Measurements from ENCODE around the gene ODF2. TPM values are rescaled to one million over a fixed set of nuclear protein-coding genes. Genes with fewer than 3 reads are reported as not detected.

The ODF2 gene
- total and polyA plus RNA-seq, 7 donors = 6.7 to 20.5 (median 9.6) TPM

GRCh38 chr9:128523199-128523925 lies 67.6 kb downstream of the ODF2 start:
- ATAC-seq (no peak), DNase-seq (peak in 1 of 2 donors; percentile 62)
- peaks cover 7 to 90% of the 10 kb centered on the region in 2 donors for H3K36me3 ChIP-seq (ENCODE audit: insufficient read depth in 1 of 2, low read depth in 1 of 2)
- H3K9me3 ChIP-seq = no peaks in the 10 kb centered on the region
- no peak overlapping the region for H3K27ac ChIP-seq
- intact Hi-C loops (cut with DNase I) = no loop called here
- no peak overlapping the region for H3K4me3 ChIP-seq
- WGBS, 3 donors = 28 to 42% (median 41%) methylated on average over 13 of the region's 13 CpGs
- no peaks in the 10 kb centered on the region for H3K27me3 ChIP-seq (ENCODE audit: insufficient read depth in 3 of 3, low read length in 2 of 3)
- no peaks in the 10 kb centered on the region for H3K4me1 ChIP-seq
- no peak for TF ChIP-seq CTCF (IDR thresholded peaks at IDR 0.05)

DNA sequence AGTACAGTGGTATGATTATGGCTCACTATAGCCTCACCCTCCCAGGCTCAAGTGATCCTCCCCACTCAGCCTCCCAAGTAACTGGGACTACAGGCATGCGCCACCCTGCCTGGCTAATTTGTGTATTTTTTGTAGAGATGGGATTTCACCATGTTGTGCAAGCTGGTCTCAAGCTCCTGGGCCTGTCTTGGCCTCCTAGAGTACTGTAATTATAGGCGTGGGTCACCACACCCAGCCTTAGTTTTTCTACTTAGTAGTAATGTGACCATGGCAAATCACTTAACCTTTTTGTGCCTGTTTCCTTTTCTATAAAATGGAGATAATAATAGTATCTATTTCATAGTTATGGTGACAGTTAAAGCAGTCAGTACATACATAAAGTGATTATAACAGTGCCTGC lies 70.9 kb downstream of the ODF2 start:
- Histone ChIP-seq H3K27ac (no peak overlapping the region), H3K4me3 (no peak overlapping the region), H3K9me3 (no peaks in the 10 kb centered on the region), H3K27me3 (ENCODE audit: insufficient read depth in 3 of 3, low read length in 2 of 3) (no peaks in the 10 kb centered on the region), H3K4me1 (no peaks in the 10 kb centered on the region), H3K36me3 (ENCODE audit: insufficient read depth in 1 of 2, low read depth in 1 of 2) (peaks cover 12 to 95% of the 10 kb centered on the region in 2 donors)
- 80 to 94% (median 93%) methylated on average over 2 of the region's 2 CpGs for WGBS, 3 donors
- ATAC-seq (no peak), DNase-seq (no peak)
- no peak for TF ChIP-seq CTCF (IDR thresholded peaks at IDR 0.05)
- intact Hi-C loops (cut with DNase I) = no loop called here

GRCh38 chr9:128528445-128529160 lies 72.8 kb downstream of the ODF2 start:
- no peaks in the 10 kb centered on the region for H3K4me1 ChIP-seq
- WGBS, 3 donors = 89 to 93% (median 92%) methylated on average over 15 of the region's 15 CpGs
- no peaks in the 10 kb centered on the region for H3K27me3 ChIP-seq (ENCODE audit: insufficient read depth in 3 of 3, low read length in 2 of 3)
- H3K27ac ChIP-seq = no peak overlapping the region
- H3K4me3 ChIP-seq = no peak overlapping the region
- peaks cover 12 to 99% of the 10 kb centered on the region in 2 donors for H3K36me3 ChIP-seq (ENCODE audit: insufficient read depth in 1 of 2, low read depth in 1 of 2)
- TF ChIP-seq CTCF (IDR thresholded peaks at IDR 0.05) = no peak
- intact Hi-C loops (cut with DNase I) = no loop called here
- no peaks in the 10 kb centered on the region for H3K9me3 ChIP-seq
- no peak for ATAC-seq
- no peak for DNase-seq

DNA sequence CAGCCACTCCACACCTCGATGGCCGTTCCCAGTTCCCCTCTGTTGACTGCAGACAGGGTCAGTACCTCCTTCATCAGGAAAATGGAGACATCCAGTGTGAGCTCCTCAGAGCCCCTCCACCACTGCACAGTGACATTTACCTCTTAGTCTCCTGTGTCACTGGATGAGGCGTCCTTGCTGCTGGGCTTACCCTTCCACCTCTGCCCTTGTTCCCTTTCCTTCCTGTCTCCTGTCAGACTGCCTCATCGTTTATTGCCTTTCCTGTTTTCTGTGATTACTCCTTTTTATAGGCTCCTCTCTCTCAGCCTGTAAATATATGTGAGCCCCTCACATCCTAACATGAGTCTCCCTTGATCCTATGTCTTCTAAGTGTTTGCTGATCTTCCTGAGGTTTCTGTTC lies 73.4 kb downstream of the ODF2 start:
- no peak for TF ChIP-seq CTCF (IDR thresholded peaks at IDR 0.05)
- no peaks in the 10 kb centered on the region for H3K27me3 ChIP-seq (ENCODE audit: insufficient read depth in 3 of 3, low read length in 2 of 3)
- intact Hi-C loops (cut with DNase I) = no loop called here
- no peak for ATAC-seq
- H3K4me1 ChIP-seq = no peaks in the 10 kb centered on the region
- H3K9me3 ChIP-seq = no peaks in the 10 kb centered on the region
- no peak for DNase-seq
- peaks cover 18 to 99% of the 10 kb centered on the region in 2 donors for H3K36me3 ChIP-seq (ENCODE audit: insufficient read depth in 1 of 2, low read depth in 1 of 2)
- WGBS, 3 donors = 72 to 85% (median 80%) methylated on average over 4 of the region's 4 CpGs
- H3K27ac ChIP-seq = no peak overlapping the region
- H3K4me3 ChIP-seq = no peak overlapping the region
